Measurements from ENCODE around the gene CHMP1B. TPM values are rescaled to one million over a fixed set of nuclear protein-coding genes. Genes with fewer than 3 reads are reported as not detected.

Gene CHMP1B
- total RNA-seq, 1 donor = 63.7 TPM

- Histone ChIP-seq H3K27ac (ENCODE audit: low read depth, low read length) (no peak overlapping the region), H3K4me3 (ENCODE audit: insufficient read depth, low read length) (no peak overlapping the region), H3K4me2 (ENCODE audit: insufficient read depth, low read length) (no peak overlapping the region), H3K4me1 (ENCODE audit: insufficient read depth, low read length) (no peaks in the 10 kb centered on the region), H3K79me2 (ENCODE audit: insufficient read depth, low read length) (no peaks in the 10 kb centered on the region), H4K20me1 (ENCODE audit: insufficient read depth, low read length) (no peaks in the 10 kb centered on the region), H3K9me3 (ENCODE audit: low read depth, low read length) (no peaks in the 10 kb centered on the region), H3K36me3 (ENCODE audit: insufficient read depth, low read length) (peaks cover 28% of the 10 kb centered on the region), H2AFZ (ENCODE audit: low read length) (no peak overlapping the region), H3K27me3 (ENCODE audit: insufficient read depth, low read length) (no peaks in the 10 kb centered on the region)
- no peak for TF ChIP-seq CTCF (IDR thresholded peaks at IDR 0.05; ENCODE audit: extremely low read depth, low read depth, low read length)
- no peak for DNase-seq (ENCODE audit: insufficient read length, low spot score, missing footprints)
Measured at GRCh38 chr18:11883153-11883552, 31.9 kb downstream of the CHMP1B start.

- no peaks in the 10 kb centered on the region for H4K20me1 ChIP-seq (ENCODE audit: insufficient read depth, low read length)
- peaks cover 36% of the 10 kb centered on the region for H3K36me3 ChIP-seq (ENCODE audit: insufficient read depth, low read length)
- no peak for DNase-seq (ENCODE audit: insufficient read length, low spot score, missing footprints)
- no peaks in the 10 kb centered on the region for H3K4me1 ChIP-seq (ENCODE audit: insufficient read depth, low read length)
- H3K4me2 ChIP-seq (ENCODE audit: insufficient read depth, low read length) = no peak overlapping the region
- H3K27me3 ChIP-seq (ENCODE audit: insufficient read depth, low read length) = no peaks in the 10 kb centered on the region
- TF ChIP-seq CTCF (IDR thresholded peaks at IDR 0.05; ENCODE audit: extremely low read depth, low read depth, low read length) = no peak
- no peaks in the 10 kb centered on the region for H3K9me3 ChIP-seq (ENCODE audit: low read depth, low read length)
- no peak overlapping the region for H2AFZ ChIP-seq (ENCODE audit: low read length)
- H3K27ac ChIP-seq (ENCODE audit: low read depth, low read length) = no peak overlapping the region
- no peak overlapping the region for H3K4me3 ChIP-seq (ENCODE audit: insufficient read depth, low read length)
- H3K79me2 ChIP-seq (ENCODE audit: insufficient read depth, low read length) = no peaks in the 10 kb centered on the region
Measured at GRCh38 chr18:11884396-11885030, 33.3 kb downstream of the CHMP1B start.

- H3K9me3 ChIP-seq (ENCODE audit: low read depth, low read length) = no peaks in the 10 kb centered on the region
- no peak for DNase-seq (ENCODE audit: insufficient read length, low spot score, missing footprints)
- no peaks in the 10 kb centered on the region for H3K4me1 ChIP-seq (ENCODE audit: insufficient read depth, low read length)
- no peak overlapping the region for H3K4me2 ChIP-seq (ENCODE audit: insufficient read depth, low read length)
- H3K36me3 ChIP-seq (ENCODE audit: insufficient read depth, low read length) = peaks cover 36% of the 10 kb centered on the region
- no peak overlapping the region for H2AFZ ChIP-seq (ENCODE audit: low read length)
- no peaks in the 10 kb centered on the region for H3K27me3 ChIP-seq (ENCODE audit: insufficient read depth, low read length)
- no peak overlapping the region for H3K27ac ChIP-seq (ENCODE audit: low read depth, low read length)
- no peak overlapping the region for H3K4me3 ChIP-seq (ENCODE audit: insufficient read depth, low read length)
- no peaks in the 10 kb centered on the region for H3K79me2 ChIP-seq (ENCODE audit: insufficient read depth, low read length)
- no peak for TF ChIP-seq CTCF (IDR thresholded peaks at IDR 0.05; ENCODE audit: extremely low read depth, low read depth, low read length)
- H4K20me1 ChIP-seq (ENCODE audit: insufficient read depth, low read length) = no peaks in the 10 kb centered on the region
Measured at GRCh38 chr18:11885278-11885947, 34.2 kb downstream of the CHMP1B start.

- Histone ChIP-seq H3K9me3 (ENCODE audit: low read depth, low read length) (no peaks in the 10 kb centered on the region), H3K4me1 (ENCODE audit: insufficient read depth, low read length) (no peaks in the 10 kb centered on the region), H3K79me2 (ENCODE audit: insufficient read depth, low read length) (no peaks in the 10 kb centered on the region), H3K4me3 (ENCODE audit: insufficient read depth, low read length) (no peak overlapping the region), H3K27me3 (ENCODE audit: insufficient read depth, low read length) (no peaks in the 10 kb centered on the region), H3K36me3 (ENCODE audit: insufficient read depth, low read length) (peaks cover 36% of the 10 kb centered on the region), H4K20me1 (ENCODE audit: insufficient read depth, low read length) (no peaks in the 10 kb centered on the region), H2AFZ (ENCODE audit: low read length) (no peak overlapping the region), H3K4me2 (ENCODE audit: insufficient read depth, low read length) (no peak overlapping the region), H3K27ac (ENCODE audit: low read depth, low read length) (no peak overlapping the region)
- no peak for DNase-seq (ENCODE audit: insufficient read length, low spot score, missing footprints)
- TF ChIP-seq CTCF (IDR thresholded peaks at IDR 0.05; ENCODE audit: extremely low read depth, low read depth, low read length) = no peak
Measured at GRCh38 chr18:11886577-11887110, 35.4 kb downstream of the CHMP1B start.
